PFSK-1 (cell line): ENCODE data around the gene FTSJ1.

Experiments
- FOXP2 ChIP-seq: optimal IDR thresholded peaks from 2 replicates; pipeline ENCODE3; 2011; ENCODE audit warnings: borderline replicate concordance, control low read depth, inconsistent platforms; ENCODE audit not compliant: insufficient read depth; ENCODE audit errors: extremely low read length, extremely low read depth
- POLR2AphosphoS5 ChIP-seq: IDR thresholded peaks from 2 replicates; pipeline ENCODE4 v1.6.1; 2012; ENCODE audit warnings: low read depth, mild to moderate bottlenecking, control low read depth, low read length, moderate library complexity
- REST ChIP-seq, 2 experiments: IDR thresholded peaks; 2 replicates each; pipeline versions ENCODE4 v1.6.1 to v1.8.0; 2011 to 2012; ENCODE audit warnings: low read depth in 2 of 2, low read length in 2 of 2, control low read depth in 1 of 2, inconsistent platforms in 1 of 2, mild to moderate bottlenecking in 1 of 2, moderate library complexity in 1 of 2; ENCODE audit not compliant: insufficient read depth in 1 of 2
- SIN3A ChIP-seq: IDR thresholded peaks from 2 replicates; pipeline ENCODE4 v1.6.1; 2012; ENCODE audit warnings: mild to moderate bottlenecking, low read length, moderate library complexity, borderline replicate concordance; ENCODE audit not compliant: insufficient read depth
- TAF1 ChIP-seq: IDR thresholded peaks from 2 replicates; pipeline ENCODE4 v1.6.1; 2012; ENCODE audit warnings: low read length, control low read depth, borderline replicate concordance; ENCODE audit not compliant: insufficient read depth

GRCh38 chrX:48472225-48472624 lies 3.8 kb upstream of the FTSJ1 start:
- TF ChIP-seq POLR2AphosphoS5 (no peak), TAF1 (no peak), FOXP2 (no peak), SIN3A (no peak), REST (IDR thresholded peaks at IDR 0.05; ENCODE audit: insufficient read depth in 1 of 2, low read depth in 2 of 2, low read length in 2 of 2) (no peak)
